ENCODE results near the gene NCK2. TPM values are rescaled to one million over a fixed set of nuclear protein-coding genes. Genes with fewer than 3 reads are reported as not detected.
A peak's percentile ranks its signal among the peaks of the same experiment; 100 is the strongest.

Gene NCK2
- total RNA-seq, 1 experiment from 2014 or later, result 45.4 TPM

DNA sequence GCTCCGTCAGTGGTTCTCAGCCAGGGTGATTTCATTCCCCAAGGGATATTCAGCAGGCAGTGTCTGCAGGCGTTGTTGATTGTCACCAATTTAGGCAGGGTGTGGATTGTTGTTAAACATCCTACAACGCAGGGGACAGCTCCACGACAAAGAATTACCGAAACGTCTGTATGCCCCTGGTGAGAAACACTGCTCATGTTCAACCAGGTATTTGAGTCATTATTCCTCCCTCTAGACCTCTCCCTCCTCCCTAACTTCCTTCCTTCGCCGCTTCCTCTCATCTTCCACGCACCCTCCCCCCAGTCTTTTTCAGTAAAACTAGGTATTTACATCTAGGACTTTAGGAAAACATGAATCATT is 50.8 kb downstream of the NCK2 start:
- Histone ChIP-seq H3K27ac (ENCODE audit: low read length) (peak overlapping the region; percentile 41), H3K27me3 (ENCODE audit: low read length) (no peaks in the 10 kb centered on the region), H3F3A (ENCODE audit: low read length, unreplicated experiment) (peaks cover 3% of the 10 kb centered on the region), H3K9me2 (replicated peaks; ENCODE audit: low read length) (no peaks in the 10 kb centered on the region), H4K20me1 (ENCODE audit: low read length) (peaks cover under 1% of the 10 kb centered on the region; the same call in 1 of the 2 replicates), H3K79me2 (ENCODE audit: low read length) (peaks cover 75% of the 10 kb centered on the region), H3K4me1 (ENCODE audit: insufficient read depth, low read length) (peaks cover 20% of the 10 kb centered on the region), H3K4me2 (ENCODE audit: low read length) (peak overlapping the region; percentile 71), H3K9ac (ENCODE audit: low read length) (no peak overlapping the region), H3K9me3 (ENCODE audit: low read length) (no peaks in the 10 kb centered on the region), H2AFZ (ENCODE audit: low read length) (peak overlapping the region; percentile 44; the same call in 1 of the 2 replicates), H3K4me3 (ENCODE audit: low read length) (peak overlapping the region; percentile 42; the same call in 1 of the 2 replicates), H3K36me3 (ENCODE audit: low read depth, low read length) (no peaks in the 10 kb centered on the region)
- intact Hi-C loops (cut with micrococcal nuclease), result no loop called here
- POLR2A ChIA-PET (ENCODE audit: unreplicated experiment), result no interaction called here
- peak; percentile 55 for DNase-seq
- peak; percentile 92 for ATAC-seq
- CTCF ChIA-PET, result no interaction called here
- TF ChIP-seq, protein P1, sequence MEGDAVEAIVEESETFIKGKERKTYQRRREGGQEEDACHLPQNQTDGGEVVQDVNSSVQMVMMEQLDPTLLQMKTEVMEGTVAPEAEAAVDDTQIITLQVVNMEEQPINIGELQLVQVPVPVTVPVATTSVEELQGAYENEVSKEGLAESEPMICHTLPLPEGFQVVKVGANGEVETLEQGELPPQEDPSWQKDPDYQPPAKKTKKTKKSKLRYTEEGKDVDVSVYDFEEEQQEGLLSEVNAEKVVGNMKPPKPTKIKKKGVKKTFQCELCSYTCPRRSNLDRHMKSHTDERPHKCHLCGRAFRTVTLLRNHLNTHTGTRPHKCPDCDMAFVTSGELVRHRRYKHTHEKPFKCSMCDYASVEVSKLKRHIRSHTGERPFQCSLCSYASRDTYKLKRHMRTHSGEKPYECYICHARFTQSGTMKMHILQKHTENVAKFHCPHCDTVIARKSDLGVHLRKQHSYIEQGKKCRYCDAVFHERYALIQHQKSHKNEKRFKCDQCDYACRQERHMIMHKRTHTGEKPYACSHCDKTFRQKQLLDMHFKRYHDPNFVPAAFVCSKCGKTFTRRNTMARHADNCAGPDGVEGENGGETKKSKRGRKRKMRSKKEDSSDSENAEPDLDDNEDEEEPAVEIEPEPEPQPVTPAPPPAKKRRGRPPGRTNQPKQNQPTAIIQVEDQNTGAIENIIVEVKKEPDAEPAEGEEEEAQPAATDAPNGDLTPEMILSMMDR (conservative IDR thresholded peaks at IDR 0.05; ENCODE audit: low read depth, low read length), result no peak
- TF ChIP-seq EZH2 (IDR thresholded peaks at IDR 0.05; ENCODE audit: low read length, unreplicated experiment) (no peak), EZH2phosphoT487 (IDR thresholded peaks at IDR 0.05; ENCODE audit: borderline replicate concordance, low read length) (no peak)
- no TSS peak for BruUV-seq (replicated peaks)

DNA sequence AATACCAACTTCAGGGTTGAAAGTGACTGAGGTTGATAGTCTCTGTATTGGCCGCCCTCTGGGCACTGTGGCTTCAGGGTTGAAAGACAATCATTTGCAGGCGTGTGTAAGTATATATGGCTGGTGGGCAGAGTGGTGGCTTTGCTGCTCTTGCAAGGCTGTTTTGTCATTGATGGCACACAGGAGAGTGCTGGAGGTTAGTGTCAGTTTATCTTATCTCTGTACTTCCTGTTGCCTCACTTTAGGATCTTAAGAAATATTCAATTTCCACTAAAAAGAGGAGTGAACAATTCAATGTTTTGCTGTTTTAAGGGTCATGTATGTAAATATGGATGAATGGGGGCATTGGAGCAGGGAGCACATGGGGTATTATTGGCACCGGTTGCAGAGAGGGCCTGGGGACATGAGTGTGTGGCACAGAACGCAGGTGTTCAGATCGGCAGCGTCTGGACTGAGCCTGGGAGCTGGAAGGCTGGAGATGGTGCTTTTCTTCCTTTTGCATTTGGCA is 51.5 kb downstream of the NCK2 start:
- Histone ChIP-seq H3K4me1 (ENCODE audit: insufficient read depth, low read length) (peaks cover 16% of the 10 kb centered on the region), H2AFZ (ENCODE audit: low read length) (no peak overlapping the region), H3K9me3 (ENCODE audit: low read length) (no peaks in the 10 kb centered on the region), H3K9me2 (replicated peaks; ENCODE audit: low read length) (no peaks in the 10 kb centered on the region), H3K27ac (ENCODE audit: low read length) (peak overlapping the region; percentile 41; the same call in 1 of the 2 replicates), H3K36me3 (ENCODE audit: low read depth, low read length) (no peaks in the 10 kb centered on the region), H3F3A (ENCODE audit: low read length, unreplicated experiment) (peaks cover 3% of the 10 kb centered on the region), H3K4me2 (ENCODE audit: low read length) (peak overlapping the region; percentile 71), H3K27me3 (ENCODE audit: low read length) (no peaks in the 10 kb centered on the region), H4K20me1 (ENCODE audit: low read length) (no peaks in the 10 kb centered on the region; the same call in 1 of the 2 replicates), H3K9ac (ENCODE audit: low read length) (no peak overlapping the region), H3K79me2 (ENCODE audit: low read length) (peaks cover 69% of the 10 kb centered on the region), H3K4me3 (ENCODE audit: low read length) (no peak overlapping the region)
- DNase-seq (no peak), ATAC-seq (peak; percentile 39; the same call in 1 of the 2 replicates)
- intact Hi-C loops (cut with micrococcal nuclease), result no loop called here
- TF ChIP-seq, protein P1 (conservative IDR thresholded peaks at IDR 0.05; ENCODE audit: low read depth, low read length), result no peak
- TF ChIP-seq EZH2phosphoT487 (IDR thresholded peaks at IDR 0.05; ENCODE audit: borderline replicate concordance, low read length) (no peak), EZH2 (IDR thresholded peaks at IDR 0.05; ENCODE audit: low read length, unreplicated experiment) (no peak)
- POLR2A ChIA-PET (ENCODE audit: unreplicated experiment), result no interaction called here
- no TSS peak for BruUV-seq (replicated peaks)
- CTCF ChIA-PET, result interaction anchor here (0.5 kb wide), 1 partner anchor 255 kb away, joined by 4 read pairs; no protein-coding TSS in a partner anchor

DNA sequence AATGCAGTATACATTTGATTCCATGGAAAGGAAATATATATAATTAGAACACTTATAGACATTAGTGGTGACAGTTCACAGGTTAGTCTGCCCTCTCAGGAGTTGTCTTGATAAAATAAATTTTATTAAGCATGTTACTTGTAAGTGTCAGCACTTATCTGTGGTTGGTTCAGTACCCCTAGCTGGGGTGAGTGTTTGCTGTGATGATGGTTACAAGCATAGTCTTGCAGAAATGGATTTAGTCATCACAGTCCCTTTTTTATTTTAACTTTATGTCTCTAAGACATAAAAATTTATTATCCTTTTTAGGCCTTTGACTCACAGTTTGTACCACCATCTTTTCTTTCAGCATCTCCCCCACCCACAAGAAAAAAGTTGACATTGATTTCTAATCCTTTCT is 52.1 kb downstream of the NCK2 start:
- TF ChIP-seq EZH2phosphoT487 (IDR thresholded peaks at IDR 0.05; ENCODE audit: borderline replicate concordance, low read length), result no peak
- no peak for TF ChIP-seq EZH2 (IDR thresholded peaks at IDR 0.05; ENCODE audit: low read length, unreplicated experiment)
- TF ChIP-seq, protein P1 (conservative IDR thresholded peaks at IDR 0.05; ENCODE audit: low read depth, low read length), result no peak

More for the DNA sequence above, 52.1 kb downstream of the NCK2 start:
- Histone ChIP-seq H3K9me2 (replicated peaks; ENCODE audit: low read length) (no peaks in the 10 kb centered on the region), H3K79me2 (ENCODE audit: low read length) (peaks cover 63% of the 10 kb centered on the region), H3K27ac (ENCODE audit: low read length) (no peak overlapping the region), H3F3A (ENCODE audit: low read length, unreplicated experiment) (peaks cover 3% of the 10 kb centered on the region), H3K4me2 (ENCODE audit: low read length) (no peak overlapping the region), H3K4me3 (ENCODE audit: low read length) (no peak overlapping the region), H3K27me3 (ENCODE audit: low read length) (no peaks in the 10 kb centered on the region), H3K9me3 (ENCODE audit: low read length) (no peaks in the 10 kb centered on the region), H4K20me1 (ENCODE audit: low read length) (no peaks in the 10 kb centered on the region; the same call in 1 of the 2 replicates), H3K9ac (ENCODE audit: low read length) (no peak overlapping the region), H2AFZ (ENCODE audit: low read length) (no peak overlapping the region), H3K36me3 (ENCODE audit: low read depth, low read length) (no peaks in the 10 kb centered on the region), H3K4me1 (ENCODE audit: insufficient read depth, low read length) (peaks cover 16% of the 10 kb centered on the region)
- ATAC-seq (no peak), DNase-seq (no peak)
- intact Hi-C loops (cut with micrococcal nuclease), result no loop called here
- POLR2A ChIA-PET (ENCODE audit: unreplicated experiment), result no interaction called here
- BruUV-seq (replicated peaks), result no TSS peak
- CTCF ChIA-PET, result no interaction called here
